B cell (primary cell): Measurements from ENCODE around the gene RBM27. TPM values are rescaled to one million over a fixed set of nuclear protein-coding genes. Genes with fewer than 3 reads are reported as not detected.
A peak's percentile ranks its signal among the peaks of the same experiment; 100 is the strongest.

Source experiments
- ATAC-seq: fragments of 200-7000 bp; cut with Tn5 transposase; one replicate; pipeline ENCODE4 v1.10.0; 2021; ENCODE audit warnings: low read depth, mild to moderate bottlenecking, moderate number of reproducible peaks, moderate library complexity
- CTCF ChIA-PET: fragments of 350-600 bp; sonication (Branson Sonifier 250); formaldehyde crosslinking; loops from one replicate; lab custom pipeline; 2021; ENCODE audit warnings: antibody characterized with exemption, inconsistent platforms; lab: Charles Lee
- POLR2A ChIA-PET: fragments of 350-600 bp; sonication (Branson Sonifier 250); formaldehyde crosslinking; loops from one replicate; lab custom pipeline; 2021; ENCODE audit warnings: antibody characterized with exemption; lab: Charles Lee
- DNase-seq: peaks from one replicate; pipeline ENCODE4 v3.0.0; 2013
- H2AFZ ChIP-seq: 2 replicates; pipeline ENCODE4 v1.6.1; 2012; ENCODE audit warnings: mild to moderate bottlenecking, low read depth, low read length; ENCODE audit not compliant: insufficient read depth, poor library complexity, severe bottlenecking
- H3K27ac ChIP-seq, 2 donors: 1 replicate in 1 of 2; 2 replicates in 1 of 2; pipeline ENCODE4 v1.5.1; 2012 to 2013; ENCODE audit warnings: low read length in 2 of 2, mild to moderate bottlenecking in 2 of 2, moderate library complexity in 1 of 2
- H3K27me3 ChIP-seq, 4 experiments: fragments of 200-600 bp in 1 of 4; sonication (generic) in 1 of 4; replicated peaks in 1 of 4; 1 replicate in 2 of 4; 2 replicates in 2 of 4; pipeline versions ENCODE4 v1.6.1 to v1.7.0; 2013 to 2016; ENCODE audit warnings: low read length in 3 of 4, mild to moderate bottlenecking in 2 of 4, mixed read lengths in 1 of 4, moderate library complexity in 1 of 4; ENCODE audit not compliant: insufficient read depth in 4 of 4, control insufficient read depth in 3 of 4; ENCODE audit errors: control extremely low read depth in 1 of 4
- H3K36me3 ChIP-seq, 2 experiments: replicated peaks in 1 of 2; 1 replicate in 1 of 2; 2 replicates in 1 of 2; pipeline versions ENCODE4 v1.6.1 to v1.7.1; 2013; ENCODE audit warnings: low read length in 1 of 2; ENCODE audit not compliant: insufficient read depth in 2 of 2, control insufficient read depth in 1 of 2; ENCODE audit errors: control extremely low read depth in 1 of 2, extremely low read depth in 1 of 2
- H3K4me1 ChIP-seq, 2 donors: fragments of 200-600 bp in 1 of 2; sonication (generic) in 1 of 2; 1 replicate in 1 of 2; 2 replicates in 1 of 2; pipeline versions ENCODE4 v1.5.1 to v1.6.1; 2013 to 2017; ENCODE audit warnings: low read length in 2 of 2; ENCODE audit not compliant: control insufficient read depth in 2 of 2, insufficient read depth in 2 of 2
- H3K4me2 ChIP-seq: replicated peaks from 2 replicates; pipeline ENCODE3; 2012; ENCODE audit warnings: mild to moderate bottlenecking, low read depth, low read length; ENCODE audit not compliant: poor library complexity, severe bottlenecking
- H3K4me3 ChIP-seq, 5 experiments: fragments of 200-600 bp in 1 of 5; sonication (generic) in 1 of 5; 1 replicate in 3 of 5; 2 replicates in 2 of 5; pipeline versions ENCODE4 v1.5.1 to v1.7.0; 2011 to 2016; ENCODE audit warnings: low read length in 4 of 5, mild to moderate bottlenecking in 4 of 5, low read depth in 2 of 5, control low read depth in 1 of 5, moderate library complexity in 1 of 5; ENCODE audit not compliant: insufficient read depth in 1 of 5; ENCODE audit errors: control extremely low read depth in 1 of 5, extremely low read depth in 1 of 5
- H3K79me2 ChIP-seq: fragments of 200-600 bp; sonication (generic); one replicate; pipeline ENCODE4 v1.6.0; 2016; ENCODE audit warnings: low read length; ENCODE audit not compliant: control insufficient read depth, insufficient read depth
- H3K9ac ChIP-seq: fragments of 200-600 bp; sonication (generic); 2 replicates; pipeline ENCODE4 v1.6.1; 2017; ENCODE audit warnings: mild to moderate bottlenecking, low read length, moderate library complexity
- H3K9me3 ChIP-seq, 3 donors: one replicate each; pipeline versions ENCODE4 v1.6.1 to v1.7.1; 2013; ENCODE audit warnings: low read length in 2 of 3; ENCODE audit not compliant: control insufficient read depth in 2 of 3, insufficient read depth in 1 of 3; ENCODE audit errors: control extremely low read depth in 1 of 3
- H4K20me1 ChIP-seq: 2 replicates; pipeline ENCODE4 v1.6.0; 2012; ENCODE audit warnings: mild to moderate bottlenecking, low read length; ENCODE audit not compliant: insufficient read depth, control insufficient read depth, poor library complexity, severe bottlenecking
- H3K27ac Mint-ChIP-seq: one replicate; pipeline ENCODE4 v1.8.0; 2021; ENCODE audit warnings: mixed read lengths
- H3K27me3 Mint-ChIP-seq: one replicate; pipeline ENCODE4 v1.8.0; 2021; ENCODE audit warnings: mixed read lengths
- H3K4me1 Mint-ChIP-seq: one replicate; pipeline ENCODE4 v1.8.0; 2021; ENCODE audit warnings: mixed read lengths
- H3K4me3 Mint-ChIP-seq: one replicate; pipeline ENCODE4 v1.8.0; 2021; ENCODE audit warnings: mixed read lengths
- H3K9me3 Mint-ChIP-seq: one replicate; pipeline ENCODE4 v1.8.0; 2022; ENCODE audit warnings: mixed read lengths; ENCODE audit not compliant: insufficient read depth
- CTCF ChIP-seq: fragments of 200-600 bp; IDR thresholded peaks from one replicate; pipeline ENCODE4 v1.8.0; 2022; ENCODE audit warnings: antibody characterized with exemption, mild to moderate bottlenecking
- EZH2 ChIP-seq: IDR thresholded peaks from 2 replicates; pipeline ENCODE4 v1.6.1; 2012; ENCODE audit warnings: borderline replicate concordance, low read depth, mild to moderate bottlenecking, moderate library complexity, low read length; ENCODE audit not compliant: insufficient read depth, poor library complexity, severe bottlenecking
- WGBS: methylation state at CpG from one replicate; pipeline ENCODE4 v1.1.5; 2013; ENCODE audit warnings: missing lambda C conversion rate; ENCODE audit not compliant: insufficient coverage; 5-methylcytosine and 5-hydroxymethylcytosine counted together
- intact Hi-C: fragments of 100-400 bp; cut with micrococcal nuclease; formaldehyde crosslinking; loops from one replicate; pipeline ENCODE4 v1.10.0; 2022
- polyA plus RNA-seq: library from polyadenylated mRNA; depleted of rRNA; stranded (reverse); fragments of >200 nt; gene quantifications from 2 replicates; pipeline ENCODE4 v1.2.3, GENCODE V29; 2012
- small RNA-seq: library from RNA; depleted of rRNA; stranded (forward); fragments of <200 nt; gene quantifications from one replicate; pipeline ENCODE3, GENCODE V24; 2012; ENCODE audit warnings: low replicate concordance, low read depth; ENCODE audit not compliant: insufficient read length
- total RNA-seq, 2 donors: library from RNA; stranded (reverse); fragments of 120-200 nt in 1 of 2; gene quantifications; 1 replicate in 1 of 2; 2 replicates in 1 of 2; pipeline versions ENCODE4 v1.2.3 to v1.2.4, GENCODE V29; 2013 to 2022

The RBM27 gene
- total and polyA plus RNA-seq, 2 donors (not counting 1 experiment from before 2014, with no cell fraction given), result 7.4 to 28.7 TPM

DNA sequence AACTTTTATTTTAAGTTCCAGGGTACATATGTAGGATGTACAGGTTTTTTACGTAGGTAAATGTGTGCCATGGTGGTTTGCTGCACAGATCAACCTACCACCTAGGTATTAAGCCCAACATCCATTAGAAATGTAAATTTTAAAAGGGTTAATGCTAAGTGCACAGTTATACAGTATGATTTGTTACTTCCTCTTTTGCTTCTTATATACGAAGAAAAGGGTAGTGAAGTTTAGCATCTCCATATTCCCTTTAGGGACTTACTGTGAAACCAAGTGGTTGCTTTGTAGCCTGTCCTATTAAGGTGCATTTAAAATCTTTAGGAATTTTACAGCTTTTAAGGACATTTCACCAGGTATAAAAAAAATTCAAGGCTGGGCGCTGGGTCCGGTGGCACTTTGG, 46.4 kb downstream of the RBM27 start:
- Mint-ChIP-seq H3K27ac (peak overlapping the region; percentile 56), H3K4me1 (peaks cover 6% of the 10 kb centered on the region), H3K27me3 (no peaks in the 10 kb centered on the region), H3K9me3 (no peaks in the 10 kb centered on the region), H3K4me3 (no peak overlapping the region)
- no peaks in the 10 kb centered on the region for H3K27me3 ChIP-seq
- peak overlapping the region; percentile 9 for H3K4me2 ChIP-seq
- peaks cover 7 to 30% of the 10 kb centered on the region in 2 experiments for H3K36me3 ChIP-seq
- TF ChIP-seq CTCF (no peak), EZH2 (no peak)
- POLR2A ChIA-PET, result no interaction called here
- H3K9ac ChIP-seq, result no peak overlapping the region
- no peak overlapping the region for H3K4me3 ChIP-seq
- intact Hi-C loops, result loop anchor here (2.0 to 10.0 kb wide), 2 partner anchors 47 to 95 kb away; partner anchors contain the start of gene RBM27
- H3K9me3 ChIP-seq, result no peaks in the 10 kb centered on the region
- H2AFZ ChIP-seq, result no peak overlapping the region
- no peak overlapping the region for H3K27ac ChIP-seq
- DNase-seq (peak; percentile 47), ATAC-seq (peak; percentile 78)
- CTCF ChIA-PET, result no interaction called here
- peaks cover 0 to 10% of the 10 kb centered on the region in 2 donors for H3K4me1 ChIP-seq
- no peaks in the 10 kb centered on the region for H4K20me1 ChIP-seq
- 73% methylated on average over 2 of the region's 4 CpGs for WGBS
- peaks cover 14% of the 10 kb centered on the region for H3K79me2 ChIP-seq

Small RNA genes within 50 kb of the gene (small RNA-seq; reads per million reads assigned to genes)
- not detected for gene RNU7-180P

Other genes with a start within 250 kb of the RBM27 start
- gene PLAC8L1, start 98.0 kb upstream of the RBM27 start, total RNA-seq, result 0.49 and 0.51 TPM in 2 replicates
- gene PLAC8L1, start 98.0 kb upstream of the RBM27 start, polyA plus RNA-seq, result not detected in 2 replicates
- gene LARS1, start 21.0 kb upstream of the RBM27 start, total RNA-seq, result 125 and 137 TPM in 2 replicates
- 19.7 and 26.0 TPM in 2 replicates for gene LARS1, start 21.0 kb upstream of the RBM27 start, polyA plus RNA-seq
- not detected in 2 replicates for gene POU4F3, start 135.2 kb downstream of the RBM27 start, total RNA-seq
- 0.04 TPM in 2 replicates for gene POU4F3, start 135.2 kb downstream of the RBM27 start, polyA plus RNA-seq
- gene TCERG1, start 243.7 kb downstream of the RBM27 start, total RNA-seq, result 95.2 and 101 TPM in 2 replicates
- 44.6 and 51.7 TPM in 2 replicates for gene TCERG1, start 243.7 kb downstream of the RBM27 start, polyA plus RNA-seq